ENCODE results near the gene ZNF335.

- TF ChIP-seq EZH2 (IDR thresholded peaks at IDR 0.05; ENCODE audit: borderline replicate concordance), result no peak
- TF ChIP-seq, protein P1, sequence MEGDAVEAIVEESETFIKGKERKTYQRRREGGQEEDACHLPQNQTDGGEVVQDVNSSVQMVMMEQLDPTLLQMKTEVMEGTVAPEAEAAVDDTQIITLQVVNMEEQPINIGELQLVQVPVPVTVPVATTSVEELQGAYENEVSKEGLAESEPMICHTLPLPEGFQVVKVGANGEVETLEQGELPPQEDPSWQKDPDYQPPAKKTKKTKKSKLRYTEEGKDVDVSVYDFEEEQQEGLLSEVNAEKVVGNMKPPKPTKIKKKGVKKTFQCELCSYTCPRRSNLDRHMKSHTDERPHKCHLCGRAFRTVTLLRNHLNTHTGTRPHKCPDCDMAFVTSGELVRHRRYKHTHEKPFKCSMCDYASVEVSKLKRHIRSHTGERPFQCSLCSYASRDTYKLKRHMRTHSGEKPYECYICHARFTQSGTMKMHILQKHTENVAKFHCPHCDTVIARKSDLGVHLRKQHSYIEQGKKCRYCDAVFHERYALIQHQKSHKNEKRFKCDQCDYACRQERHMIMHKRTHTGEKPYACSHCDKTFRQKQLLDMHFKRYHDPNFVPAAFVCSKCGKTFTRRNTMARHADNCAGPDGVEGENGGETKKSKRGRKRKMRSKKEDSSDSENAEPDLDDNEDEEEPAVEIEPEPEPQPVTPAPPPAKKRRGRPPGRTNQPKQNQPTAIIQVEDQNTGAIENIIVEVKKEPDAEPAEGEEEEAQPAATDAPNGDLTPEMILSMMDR (IDR thresholded peaks at IDR 0.05; ENCODE audit: poor library complexity), result no peak
- no peak for TF ChIP-seq EZH2phosphoT487 (IDR thresholded peaks at IDR 0.05; ENCODE audit: low read depth, severe bottlenecking, unreplicated experiment)
Observed at GRCh38 chr20:45949542-45950329, 22.3 kb downstream of the ZNF335 start.
